BJ (cell line): ENCODE data around the gene OASL. TPM values are rescaled to one million over a fixed set of nuclear protein-coding genes. Genes with fewer than 3 reads are reported as not detected.

Experiments used
- CTCF ChIA-PET: fragments of 350-600 bp; formaldehyde crosslinking; extraction: SDS; loops from one replicate; lab custom pipeline; 2021; ENCODE audit warnings: antibody characterized with exemption, inconsistent platforms; lab: Yijun Ruan, JAX
- POLR2A ChIA-PET: fragments of 300-600 bp; sonication (Branson Sonifier 250); formaldehyde crosslinking; extraction: SDS; loops from one replicate; lab custom pipeline; 2021; ENCODE audit warnings: antibody characterized with exemption; lab: Charles Lee
- DNase-seq: peaks from one replicate; pipeline ENCODE4 v3.0.0-alpha.2; 2011; ENCODE audit warnings: low read depth
- H3K27me3 ChIP-seq: 2 replicates; pipeline ENCODE4 v1.6.0; 2011; ENCODE audit warnings: low read length; ENCODE audit not compliant: control insufficient read depth, insufficient read depth
- H3K36me3 ChIP-seq: 2 replicates; pipeline ENCODE4 v1.5.1; 2011; ENCODE audit warnings: low read length; ENCODE audit not compliant: control insufficient read depth, insufficient read depth
- H3K4me3 ChIP-seq: 2 replicates; pipeline ENCODE4 v1.5.1; 2011; ENCODE audit warnings: low read depth, mild to moderate bottlenecking, control low read depth, low read length
- CTCF ChIP-seq: IDR thresholded peaks from 2 replicates; pipeline ENCODE4 v1.5.1; 2011; ENCODE audit warnings: low read depth, mild to moderate bottlenecking, control low read depth, inconsistent platforms, low read length, moderate library complexity; ENCODE audit not compliant: insufficient read depth
- polyA plus RNA-seq: library from polyadenylated mRNA; depleted of rRNA; stranded (reverse); fragments of >200 nt; gene quantifications from 2 replicates; pipeline ENCODE4 v1.2.3, GENCODE V29; 2011

OASL gene
- polyA plus RNA-seq, 1 experiment: 0.67 TPM

- ChIA-PET POLR2A (no interaction called here), CTCF (interaction anchor here (0.6 to 1.8 kb wide), 3 partner anchors 9 to 21 kb away, joined by 3 to 4 read pairs (median 3); no protein-coding TSS in a partner anchor)
- TF ChIP-seq CTCF: 0 out of 2 replicates have a peak, but pooled peaks have one; percentile 6
- H3K4me3 ChIP-seq: no peak overlapping the region
- no peak for DNase-seq
- no peaks in the 10 kb centered on the region for H3K36me3 ChIP-seq
- H3K27me3 ChIP-seq: 0 out of 2 replicates have a peak, but pooled peaks cover 4% of the 10 kb centered on the region
These were observed 12.6 kb downstream of the OASL start for GRCh38 chr12:121026274-121027045.

DNA sequence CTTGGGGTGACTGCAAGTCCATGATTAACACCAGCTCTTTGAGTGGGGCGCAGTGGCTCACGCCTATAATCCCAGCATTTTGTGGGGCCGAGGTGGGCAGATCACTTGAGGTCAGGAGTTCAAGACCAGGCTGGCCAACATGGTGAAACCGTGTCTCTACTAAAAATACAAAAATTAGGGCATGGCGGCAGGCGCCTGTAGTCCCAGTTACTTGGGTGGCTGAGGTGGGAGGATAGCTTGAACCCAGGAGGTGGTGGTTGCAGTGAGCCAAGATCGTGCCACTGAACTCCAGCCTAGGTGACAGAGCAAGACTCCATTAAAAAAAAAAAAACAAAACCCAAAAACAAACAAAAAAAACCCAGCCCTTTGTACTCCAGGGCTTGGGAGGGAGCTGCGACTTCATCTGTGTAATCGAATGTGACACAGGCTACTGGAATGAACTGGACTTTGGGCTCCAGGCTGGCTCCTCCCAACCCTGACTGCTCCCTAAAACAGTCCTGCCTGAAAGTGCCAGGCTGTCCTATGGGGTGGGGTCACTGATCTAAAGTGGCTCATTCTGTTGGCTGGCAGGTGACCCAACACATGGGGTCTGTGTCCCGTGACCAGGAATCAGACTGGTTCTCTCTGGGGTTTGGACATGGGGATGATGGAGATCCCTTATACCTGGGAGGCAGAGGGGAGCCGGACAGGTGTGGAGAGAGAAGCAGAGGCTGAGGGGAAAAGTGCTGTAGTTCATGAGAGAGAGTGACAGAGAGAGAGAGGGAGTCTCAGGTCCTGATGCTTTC lies 13.4 kb downstream of the OASL start:
- DNase-seq: no peak
- CTCF ChIA-PET: interaction anchor here (1.8 kb wide), 1 partner anchor 9 kb away, joined by 4 read pairs; no protein-coding TSS in a partner anchor

GRCh38 chr12:121023799-121024198 lies 15.2 kb downstream of the OASL start:
- TF ChIP-seq CTCF: no peak
- H3K4me3 ChIP-seq: no peak overlapping the region
- no peaks in the 10 kb centered on the region for H3K36me3 ChIP-seq
- CTCF ChIA-PET: no interaction called here
- POLR2A ChIA-PET: no interaction called here
- no peak for DNase-seq
- 0 out of 2 replicates have a peak, but pooled peaks cover 6% of the 10 kb centered on the region for H3K27me3 ChIP-seq

More for the DNA sequence above, 13.4 kb downstream of the OASL start:
- TF ChIP-seq CTCF: no peak
- Histone ChIP-seq H3K36me3 (no peaks in the 10 kb centered on the region), H3K27me3 (0 out of 2 replicates have a peak, but pooled peaks cover 5% of the 10 kb centered on the region), H3K4me3 (no peak overlapping the region)
- POLR2A ChIA-PET: no interaction called here

GRCh38 chr12:121022713-121023112 lies 16.3 kb downstream of the OASL start:
- Histone ChIP-seq H3K27me3 (0 out of 2 replicates have a peak, but pooled peaks cover 6% of the 10 kb centered on the region), H3K4me3 (no peak overlapping the region), H3K36me3 (no peaks in the 10 kb centered on the region)
- ChIA-PET POLR2A (no interaction called here), CTCF (no interaction called here)
- no peak for TF ChIP-seq CTCF
- DNase-seq: no peak

GRCh38 chr12:121021754-121022153 lies 17.3 kb downstream of the OASL start:
- POLR2A ChIA-PET: no interaction called here
- Histone ChIP-seq H3K36me3 (no peaks in the 10 kb centered on the region), H3K4me3 (no peak overlapping the region), H3K27me3 (0 out of 2 replicates have a peak, but pooled peaks cover 2% of the 10 kb centered on the region)
- CTCF ChIA-PET: no interaction called here
- DNase-seq: no peak
- TF ChIP-seq CTCF: no peak
